Astrocyte (in vitro differentiated cells and primary cell): Measurements from ENCODE around the gene C2CD2. TPM values are rescaled to one million over a fixed set of nuclear protein-coding genes. Genes with fewer than 3 reads are reported as not detected.

Experiments
- DNase-seq: peaks from one replicate; pipeline ENCODE4 v3.0.0-alpha.2; 2010; ENCODE audit warnings: low read depth
- FAIRE-seq: peaks from 2 replicates; lab custom pipeline; 2011; peaks lifted over from hg19 to GRCh38; lab: Jason Lieb, UNC
- H2AFZ ChIP-seq: 2 replicates; pipeline ENCODE4 v1.6.0; 2012; ENCODE audit warnings: low read depth, low read length, inconsistent platforms
- H3K27ac ChIP-seq: 2 replicates; pipeline ENCODE4 v1.5.1; 2011; ENCODE audit warnings: low read depth, low read length, inconsistent platforms
- H3K27me3 ChIP-seq: 2 replicates; pipeline ENCODE4 v1.6.0; 2011; ENCODE audit warnings: low read length, inconsistent platforms; ENCODE audit not compliant: insufficient read depth
- H3K36me3 ChIP-seq: 2 replicates; pipeline ENCODE4 v1.5.1; 2011; ENCODE audit warnings: low read length, inconsistent platforms; ENCODE audit not compliant: insufficient read depth
- H3K4me1 ChIP-seq: 2 replicates; pipeline ENCODE4 v1.5.1; 2011; ENCODE audit warnings: low read length, inconsistent platforms; ENCODE audit not compliant: insufficient read depth
- H3K4me2 ChIP-seq: 2 replicates; pipeline ENCODE4 v1.6.0; 2012; ENCODE audit warnings: low read length, inconsistent platforms
- H3K4me3 ChIP-seq: 2 replicates; pipeline ENCODE4 v1.5.1; 2011; ENCODE audit warnings: low read depth, mild to moderate bottlenecking, low read length, inconsistent platforms; ENCODE audit not compliant: insufficient read depth
- H3K79me2 ChIP-seq: 2 replicates; pipeline ENCODE4 v1.6.0; 2012; ENCODE audit warnings: mild to moderate bottlenecking, low read length, inconsistent platforms; ENCODE audit not compliant: insufficient read depth
- H3K9ac ChIP-seq: 2 replicates; pipeline ENCODE4 v1.6.0; 2012; ENCODE audit warnings: mild to moderate bottlenecking, low read length, inconsistent platforms
- H3K9me3 ChIP-seq: 2 replicates; pipeline ENCODE4 v1.5.1; 2012; ENCODE audit warnings: low read depth, mild to moderate bottlenecking, low read length, inconsistent platforms; ENCODE audit not compliant: insufficient read depth
- H4K20me1 ChIP-seq: 2 replicates; pipeline ENCODE4 v1.6.0; 2012; ENCODE audit warnings: low read length, inconsistent platforms; ENCODE audit not compliant: insufficient read depth
- H3K27ac Mint-ChIP-seq: one replicate; pipeline ENCODE4 v1.8.0; 2021; ENCODE audit warnings: mild to moderate bottlenecking, mixed read lengths; ENCODE audit not compliant: unreplicated experiment
- H3K27me3 Mint-ChIP-seq: one replicate; pipeline ENCODE4 v1.8.0; 2021; ENCODE audit warnings: low read depth, mixed read lengths; ENCODE audit not compliant: unreplicated experiment
- H3K36me3 Mint-ChIP-seq: one replicate; pipeline ENCODE4 v1.8.0; 2021; ENCODE audit warnings: low read depth, mixed read lengths; ENCODE audit not compliant: unreplicated experiment
- H3K4me1 Mint-ChIP-seq: one replicate; pipeline ENCODE4 v1.8.0; 2021; ENCODE audit warnings: low read depth, mixed read lengths; ENCODE audit not compliant: unreplicated experiment
- H3K4me3 Mint-ChIP-seq: one replicate; pipeline ENCODE4 v1.8.0; 2021; ENCODE audit warnings: mild to moderate bottlenecking, moderate library complexity, mixed read lengths; ENCODE audit not compliant: unreplicated experiment
- H3K9me3 Mint-ChIP-seq: one replicate; pipeline ENCODE4 v1.8.0; 2021; ENCODE audit warnings: mild to moderate bottlenecking, mixed read lengths; ENCODE audit not compliant: unreplicated experiment
- EZH2 ChIP-seq: IDR thresholded peaks from 2 replicates; pipeline ENCODE4 v1.6.1; 2012; ENCODE audit warnings: mild to moderate bottlenecking, low read length, inconsistent platforms; ENCODE audit not compliant: insufficient read depth
- total RNA-seq: library from RNA; stranded (reverse); gene quantifications from 2 replicates; pipeline ENCODE4 v1.2.1, GENCODE V29; 2021
- TF ChIP-seq, protein P1 (sequence below): IDR thresholded peaks from 2 replicates; pipeline ENCODE4 v1.5.1; 2011; ENCODE audit warnings: low read depth, mild to moderate bottlenecking, inconsistent platforms, low read length, moderate library complexity; ENCODE audit not compliant: insufficient read depth

C2CD2 gene
- total RNA-seq, 1 donor from 2014 or later, result 8.3 TPM

DNA sequence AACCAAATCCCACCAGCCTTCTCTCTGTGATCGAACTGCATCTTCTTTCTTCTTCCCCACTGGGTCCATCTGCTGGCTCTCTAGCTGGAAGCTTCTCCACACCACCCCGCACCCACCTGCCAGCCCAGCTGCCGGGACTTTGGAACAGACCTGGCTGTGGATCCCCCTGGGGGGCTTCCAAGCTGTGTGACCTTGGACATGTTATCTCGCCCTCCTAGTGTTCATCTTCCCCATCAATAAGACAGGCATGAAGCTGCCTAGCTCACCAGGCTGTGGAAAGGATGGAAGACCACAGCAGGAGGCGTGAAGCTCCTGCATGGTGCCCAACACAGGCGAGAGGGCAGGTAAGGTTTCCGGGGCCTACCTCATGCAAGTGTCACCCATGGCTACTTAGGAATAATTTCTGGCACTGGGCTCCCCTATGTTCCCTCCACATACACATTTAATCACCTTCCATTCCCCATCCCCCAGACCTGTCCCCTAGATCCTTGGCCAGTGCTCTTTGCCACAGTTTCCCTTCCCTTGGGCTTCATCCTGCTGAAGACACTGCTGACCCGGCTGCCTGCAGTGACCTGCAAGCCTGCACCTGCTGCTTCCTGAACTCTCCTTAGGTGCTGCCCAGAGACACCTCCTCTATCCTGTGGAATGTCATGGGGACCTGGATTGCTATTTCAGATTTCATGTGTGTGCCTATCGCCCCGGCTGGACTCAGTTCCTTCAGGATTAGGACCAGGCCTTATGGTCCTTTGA lies 13.2 kb upstream of the C2CD2 start:
- TF ChIP-seq, protein P1, sequence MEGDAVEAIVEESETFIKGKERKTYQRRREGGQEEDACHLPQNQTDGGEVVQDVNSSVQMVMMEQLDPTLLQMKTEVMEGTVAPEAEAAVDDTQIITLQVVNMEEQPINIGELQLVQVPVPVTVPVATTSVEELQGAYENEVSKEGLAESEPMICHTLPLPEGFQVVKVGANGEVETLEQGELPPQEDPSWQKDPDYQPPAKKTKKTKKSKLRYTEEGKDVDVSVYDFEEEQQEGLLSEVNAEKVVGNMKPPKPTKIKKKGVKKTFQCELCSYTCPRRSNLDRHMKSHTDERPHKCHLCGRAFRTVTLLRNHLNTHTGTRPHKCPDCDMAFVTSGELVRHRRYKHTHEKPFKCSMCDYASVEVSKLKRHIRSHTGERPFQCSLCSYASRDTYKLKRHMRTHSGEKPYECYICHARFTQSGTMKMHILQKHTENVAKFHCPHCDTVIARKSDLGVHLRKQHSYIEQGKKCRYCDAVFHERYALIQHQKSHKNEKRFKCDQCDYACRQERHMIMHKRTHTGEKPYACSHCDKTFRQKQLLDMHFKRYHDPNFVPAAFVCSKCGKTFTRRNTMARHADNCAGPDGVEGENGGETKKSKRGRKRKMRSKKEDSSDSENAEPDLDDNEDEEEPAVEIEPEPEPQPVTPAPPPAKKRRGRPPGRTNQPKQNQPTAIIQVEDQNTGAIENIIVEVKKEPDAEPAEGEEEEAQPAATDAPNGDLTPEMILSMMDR, result no peak
- no peak for TF ChIP-seq EZH2
- Mint-ChIP-seq H3K27me3 (peaks cover 35% of the 10 kb centered on the region), H3K36me3 (no peaks in the 10 kb centered on the region), H3K4me1 (no peaks in the 10 kb centered on the region), H3K9me3 (peaks cover 6% of the 10 kb centered on the region), H3K27ac (no peak overlapping the region), H3K4me3 (no peak overlapping the region)
- no peak overlapping the region for H3K4me3 ChIP-seq
- DNase-seq (no peak), FAIRE-seq (no peak)
- no peaks in the 10 kb centered on the region for H3K9me3 ChIP-seq
- no peaks in the 10 kb centered on the region for H3K79me2 ChIP-seq
- no peak overlapping the region for H3K27ac ChIP-seq
- no peak overlapping the region for H2AFZ ChIP-seq
- H3K4me1 ChIP-seq, result peaks cover 5% of the 10 kb centered on the region
- no peak overlapping the region for H3K4me2 ChIP-seq
- H3K27me3 ChIP-seq, result peaks cover 3% of the 10 kb centered on the region
- no peaks in the 10 kb centered on the region for H3K36me3 ChIP-seq
- H4K20me1 ChIP-seq, result no peaks in the 10 kb centered on the region
- no peak overlapping the region for H3K9ac ChIP-seq

DNA sequence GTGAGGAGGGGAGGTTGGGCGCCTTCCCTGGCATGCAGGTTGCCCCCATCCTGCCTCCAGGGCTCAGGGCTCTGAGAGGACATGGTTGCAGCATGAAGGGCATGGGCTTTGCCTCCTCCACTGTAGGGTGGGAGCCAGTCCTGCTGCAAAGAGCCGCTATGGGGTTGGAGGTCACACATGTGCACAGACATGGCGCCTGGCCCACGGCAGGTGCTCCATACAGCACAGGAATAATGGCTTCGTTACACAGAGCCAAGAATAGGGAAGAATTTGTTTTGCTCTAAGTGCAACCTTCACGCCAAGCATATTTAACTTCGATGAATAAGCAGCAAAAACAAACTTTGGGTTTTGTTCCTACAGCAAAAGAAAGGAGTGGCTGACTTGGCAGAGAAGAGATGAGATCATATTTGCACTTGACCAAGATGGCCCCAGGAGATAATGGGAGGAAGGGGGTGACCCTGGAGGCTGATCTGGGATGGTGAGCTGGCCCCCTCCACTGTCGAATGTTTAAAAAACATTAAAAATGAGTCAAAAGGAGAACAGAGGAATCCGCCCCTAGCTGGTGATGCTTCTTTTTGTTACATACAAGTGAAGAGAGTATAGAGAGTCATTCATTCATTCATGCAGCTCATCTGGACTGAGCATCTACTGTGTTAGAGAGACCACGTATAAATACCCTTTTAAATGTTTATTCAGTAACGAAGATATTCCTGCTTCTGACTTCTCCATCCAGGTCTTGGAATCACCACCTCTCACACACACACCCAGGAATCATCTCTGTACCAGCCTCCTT lies 12.4 kb upstream of the C2CD2 start:
- Histone ChIP-seq H3K79me2 (no peaks in the 10 kb centered on the region), H3K4me3 (no peak overlapping the region), H3K9me3 (no peaks in the 10 kb centered on the region), H3K4me2 (no peak overlapping the region), H3K27ac (no peak overlapping the region), H2AFZ (no peak overlapping the region), H3K9ac (no peak overlapping the region), H3K4me1 (peaks cover 5% of the 10 kb centered on the region), H3K27me3 (peaks cover 3% of the 10 kb centered on the region), H4K20me1 (no peaks in the 10 kb centered on the region), H3K36me3 (no peaks in the 10 kb centered on the region)
- H3K4me3 Mint-ChIP-seq, result no peak overlapping the region
- peaks cover 6% of the 10 kb centered on the region for H3K9me3 Mint-ChIP-seq
- TF ChIP-seq EZH2, result no peak
- TF ChIP-seq, protein P1, result no peak
- FAIRE-seq (no peak), DNase-seq (peak; percentile 41)
- H3K36me3 Mint-ChIP-seq, result no peaks in the 10 kb centered on the region
- no peaks in the 10 kb centered on the region for H3K4me1 Mint-ChIP-seq
- no peak overlapping the region for H3K27ac Mint-ChIP-seq
- peaks cover 38% of the 10 kb centered on the region for H3K27me3 Mint-ChIP-seq
